Small intestine (tissue), 7 donors: ENCODE measurements around the gene BSDC1. TPM values are rescaled to one million over a fixed set of nuclear protein-coding genes. Genes with fewer than 3 reads are reported as not detected.

Experiments
- DNase-seq, 2 donors: peaks; one replicate each; pipeline versions ENCODE4 v3.0.0 to v3.0.0-alpha.2; 2013
- FAIRE-seq: peaks from 2 replicates; lab custom pipeline; 2012; peaks lifted over from hg19 to GRCh38; lab: Jason Lieb, UNC
- H3K27ac ChIP-seq, 3 donors: one replicate each; pipeline ENCODE4 v1.5.1; 2013; ENCODE audit warnings: low read length in 2 of 3, mild to moderate bottlenecking in 2 of 3, control low read depth in 1 of 3, inconsistent platforms in 1 of 3, low read depth in 1 of 3, moderate library complexity in 1 of 3
- H3K27me3 ChIP-seq, 3 donors: one replicate each; pipeline ENCODE4 v1.6.1; 2013; ENCODE audit warnings: low read length in 3 of 3, inconsistent platforms in 1 of 3; ENCODE audit not compliant: control insufficient read depth in 3 of 3, insufficient read depth in 3 of 3
- H3K36me3 ChIP-seq, 3 donors: one replicate each; pipeline ENCODE4 v1.6.1; 2013; ENCODE audit warnings: low read length in 3 of 3, inconsistent platforms in 1 of 3, low read depth in 1 of 3, mild to moderate bottlenecking in 1 of 3, moderate library complexity in 1 of 3; ENCODE audit not compliant: control insufficient read depth in 3 of 3, insufficient read depth in 2 of 3
- H3K4me1 ChIP-seq, 3 donors: one replicate each; pipeline ENCODE4 v1.6.1; 2013; ENCODE audit warnings: low read length in 2 of 3, inconsistent platforms in 1 of 3, low read depth in 1 of 3, mild to moderate bottlenecking in 1 of 3, moderate library complexity in 1 of 3; ENCODE audit not compliant: control insufficient read depth in 3 of 3, insufficient read depth in 2 of 3
- H3K4me3 ChIP-seq, 3 donors: one replicate each; pipeline ENCODE4 v1.5.1; 2013; ENCODE audit warnings: low read length in 3 of 3, control low read depth in 1 of 3, inconsistent platforms in 1 of 3, low read depth in 1 of 3, mild to moderate bottlenecking in 1 of 3, moderate library complexity in 1 of 3
- H3K9me3 ChIP-seq, 2 donors: one replicate each; pipeline ENCODE4 v1.6.1; 2013; ENCODE audit warnings: low read depth in 1 of 2, low read length in 1 of 2; ENCODE audit not compliant: control insufficient read depth in 2 of 2, insufficient read depth in 1 of 2
- WGBS, 3 donors: extraction: QIAGEN DNeasy Blood & Tissue Kit; methylation state at CpG; one replicate each; pipeline ENCODE4 v1.1.7; 2013; 5-methylcytosine and 5-hydroxymethylcytosine counted together
- polyA plus RNA-seq, 4 donors: library from polyadenylated mRNA; stranded (reverse) in 3 of 4; unstranded in 1 of 4; fragments of 200-250 nt in 3 of 4; fragments of 120-200 nt in 1 of 4; gene quantifications; one replicate each; pipeline versions ENCODE4 v1.2.1 to v1.2.3, GENCODE V29; 2013
- donor health status: healthy with polysubstance abuse.
- donor health status: control.
- donor health status: control.
- donor health status: Bipolar disorder and iron deficiency.
- donor health status: healthy.

BSDC1 gene
- polyA plus RNA-seq, 4 donors, result 38.5 to 61.2 (median 39.4) TPM

GRCh38 chr1:32338637-32339145, 55.5 kb downstream of the BSDC1 start:
- peaks cover 0 to 14% (median 0%) of the 10 kb centered on the region in 3 donors for H3K36me3 ChIP-seq
- H3K27me3 ChIP-seq, result no peaks in the 10 kb centered on the region
- H3K27ac ChIP-seq, result peak overlapping the region in 2 of 3 donors; percentile 23 to 58
- DNase-seq (peak in 1 of 2 donors; percentile 32), FAIRE-seq (no peak)
- no peaks in the 10 kb centered on the region for H3K9me3 ChIP-seq
- 26 to 63% (median 45%) methylated on average over 14 of the region's 14 CpGs for WGBS, 3 donors
- H3K4me3 ChIP-seq, result no peak overlapping the region
- H3K4me1 ChIP-seq, result peaks cover 0 to 28% (median 2%) of the 10 kb centered on the region in 3 donors

- H3K27me3 ChIP-seq, result no peaks in the 10 kb centered on the region
- H3K9me3 ChIP-seq, result no peaks in the 10 kb centered on the region
- peaks cover 0 to 28% (median 2%) of the 10 kb centered on the region in 3 donors for H3K4me1 ChIP-seq
- 19 to 55% (median 30%) methylated on average over 16 of the region's 16 CpGs for WGBS, 3 donors
- peak overlapping the region in 2 of 3 donors; percentile 23 to 58 for H3K27ac ChIP-seq
- H3K36me3 ChIP-seq, result peaks cover 0 to 17% (median 0%) of the 10 kb centered on the region in 3 donors
- H3K4me3 ChIP-seq, result no peak overlapping the region
- peak; percentile 50 to 57 for DNase-seq
- FAIRE-seq, result no peak
Measured at GRCh38 chr1:32337855-32338636, 56.2 kb downstream of the BSDC1 start.

DNA sequence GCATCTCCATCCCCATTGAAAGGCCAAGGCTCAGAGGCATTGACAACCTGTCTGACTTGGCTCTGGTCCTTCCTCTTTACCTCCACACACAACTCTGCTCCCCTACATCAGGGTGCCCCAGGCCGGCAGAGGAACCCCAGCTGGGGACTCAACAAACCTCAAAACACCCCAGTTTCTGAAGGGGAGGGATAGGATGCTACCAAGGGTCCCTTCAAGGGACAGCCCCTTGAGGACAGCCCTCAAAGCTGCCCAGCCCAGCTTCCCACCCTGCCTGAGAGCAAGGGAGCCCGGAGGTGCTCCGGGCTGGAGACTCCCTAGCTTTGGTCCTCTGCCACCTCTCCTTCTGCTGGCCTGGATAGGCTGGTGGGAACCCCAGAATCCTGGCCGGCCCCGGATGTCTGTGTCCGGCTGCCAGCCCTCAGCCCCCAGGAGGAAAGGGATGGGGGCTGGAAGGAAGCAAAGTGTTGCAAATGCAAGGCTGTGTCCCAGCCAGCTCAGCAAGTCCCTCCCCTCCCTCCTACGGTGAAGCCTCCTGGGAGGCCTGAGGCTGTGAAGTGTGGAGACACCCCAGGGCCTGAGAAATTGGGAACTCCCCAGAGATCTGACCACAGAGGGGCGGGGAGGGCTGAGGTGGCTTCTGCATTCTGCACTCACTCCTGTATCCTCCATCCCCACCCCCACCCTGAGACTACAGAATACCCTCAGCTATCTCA, 57.1 kb downstream of the BSDC1 start:
- 59 to 72% (median 72%) methylated on average over 8 of the region's 8 CpGs for WGBS, 3 donors
- DNase-seq (no peak), FAIRE-seq (no peak)
- Histone ChIP-seq H3K4me3 (no peak overlapping the region), H3K27me3 (no peaks in the 10 kb centered on the region), H3K4me1 (peaks cover 0 to 35% (median 2%) of the 10 kb centered on the region in 3 donors), H3K27ac (peak overlapping the region in 1 of 3 donors; percentile 11), H3K36me3 (peaks cover 3 to 24% (median 4%) of the 10 kb centered on the region in 3 donors), H3K9me3 (no peaks in the 10 kb centered on the region)

- Histone ChIP-seq H3K27ac (no peak overlapping the region), H3K4me3 (peak overlapping the region in 2 of 3 donors; percentile 40 to 65), H3K9me3 (no peaks in the 10 kb centered on the region), H3K27me3 (no peaks in the 10 kb centered on the region), H3K4me1 (peaks cover 0 to 39% (median 2%) of the 10 kb centered on the region in 3 donors), H3K36me3 (peaks cover 4 to 30% (median 10%) of the 10 kb centered on the region in 3 donors)
- 24 to 51% (median 29%) methylated on average over 13 to 15 of the region's 15 CpGs for WGBS, 3 donors
- no peak for FAIRE-seq
- DNase-seq, result no peak
Measured at GRCh38 chr1:32336591-32336932, 57.7 kb downstream of the BSDC1 start.

DNA sequence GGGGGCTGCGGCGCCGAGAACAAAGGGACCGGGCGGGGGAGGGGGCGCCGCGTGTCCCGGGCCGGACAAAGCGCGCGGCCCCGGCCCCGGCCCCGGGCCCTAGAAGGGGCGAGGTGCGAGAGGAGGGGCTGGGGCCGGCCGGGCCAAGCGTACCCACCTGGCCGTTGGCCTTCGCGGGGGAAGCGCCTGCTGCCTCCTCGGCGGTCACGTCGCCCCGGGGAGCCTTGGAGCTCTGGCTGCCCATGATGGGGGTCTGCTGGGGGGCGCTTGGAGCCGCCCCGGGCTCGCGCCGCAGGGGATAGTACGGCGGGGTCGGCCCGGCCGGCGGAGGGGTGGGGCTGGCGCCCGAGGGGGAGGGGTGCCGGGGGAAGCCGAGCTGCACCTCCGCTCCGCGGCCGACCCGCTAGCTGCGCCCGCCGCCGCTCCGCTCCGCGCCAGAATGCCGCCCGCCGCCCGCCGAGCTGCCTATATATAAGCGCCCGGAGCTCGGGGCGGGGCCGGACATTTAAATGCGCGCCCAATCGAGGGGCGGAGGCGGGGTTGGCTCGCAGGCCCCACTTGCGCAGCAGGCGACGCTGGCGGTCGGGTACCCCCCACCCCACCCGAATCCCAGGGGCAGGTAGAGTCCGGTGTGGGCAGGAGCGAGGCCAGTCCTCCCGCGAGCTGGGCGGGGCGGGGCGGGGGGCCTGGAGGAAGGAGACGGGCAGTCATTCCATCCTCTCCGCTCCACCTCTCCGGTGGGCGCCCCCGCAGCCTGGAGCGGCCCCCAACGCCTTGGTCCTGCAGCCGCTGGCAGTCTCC, 58.3 kb downstream of the BSDC1 start, which contains the start of gene MARCKSL1:
MARCKSL1 (minus strand) TSS at position 444 of the 801 bp plus-strand sequence; CDS start at position 244, 200 bp downstream.
- no peak for FAIRE-seq
- peak within 1 kb of the TSS; percentile 5 to 72 (median 69) for H3K27ac ChIP-seq
- 1 to 2% (median 1%) methylated on average over 37 to 95 of the region's 95 CpGs for WGBS, 3 donors

DNA sequence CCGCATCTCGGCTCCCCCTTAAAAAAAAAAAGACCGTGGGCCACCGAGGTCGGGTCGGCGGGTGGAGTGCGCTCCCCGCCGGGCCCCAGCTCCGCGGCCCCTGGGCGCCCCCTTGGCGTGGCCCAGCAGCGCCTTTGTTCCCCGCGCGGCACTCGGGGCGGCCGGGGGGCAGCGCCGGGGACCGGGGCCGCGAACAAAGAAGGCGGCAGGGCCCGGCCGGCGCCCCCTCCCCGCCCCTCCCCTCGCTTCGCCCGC, 58.8 kb downstream of the BSDC1 start:
- FAIRE-seq (no peak), DNase-seq (no peak)
- H3K4me3 ChIP-seq, result peak overlapping the region; percentile 65 to 75 (median 70)
- 0 to 1% (median 0%) methylated on average over 13 to 34 of the region's 34 CpGs for WGBS, 3 donors
- H3K9me3 ChIP-seq, result no peaks in the 10 kb centered on the region
- no peaks in the 10 kb centered on the region for H3K27me3 ChIP-seq
- H3K36me3 ChIP-seq, result peaks cover 9 to 40% (median 11%) of the 10 kb centered on the region in 3 donors
- H3K27ac ChIP-seq, result peak overlapping the region in 2 of 3 donors; percentile 66 to 69
- H3K4me1 ChIP-seq, result peaks cover 0 to 39% (median 2%) of the 10 kb centered on the region in 3 donors

More for the DNA sequence above, 58.3 kb downstream of the BSDC1 start, which contains the start of gene MARCKSL1:
- DNase-seq, result peak; percentile 64 to 89
- Histone ChIP-seq H3K9me3 (no peaks in the 10 kb centered on the region), H3K36me3 (peaks cover 8 to 36% (median 11%) of the 10 kb centered on the region in 3 donors), H3K4me1 (peaks cover 0 to 39% (median 2%) of the 10 kb centered on the region in 3 donors), H3K4me3 (peak within 1 kb of the TSS; percentile 65 to 75 (median 70)), H3K27me3 (no peaks in the 10 kb centered on the region)

- Histone ChIP-seq H3K36me3 (peaks cover 11 to 45% (median 12%) of the 10 kb centered on the region in 3 donors), H3K27ac (peak overlapping the region in 2 of 3 donors; percentile 66 to 69), H3K4me1 (peaks cover 0 to 39% (median 2%) of the 10 kb centered on the region in 3 donors), H3K9me3 (no peaks in the 10 kb centered on the region), H3K27me3 (no peaks in the 10 kb centered on the region), H3K4me3 (peak overlapping the region; percentile 65 to 75 (median 70))
- WGBS, 3 donors, result 1 to 2% (median 2%) methylated on average over 45 to 46 of the region's 46 CpGs
- DNase-seq (peak; percentile 43 to 79), FAIRE-seq (no peak)
Measured at GRCh38 chr1:32334864-32335534, 59.2 kb downstream of the BSDC1 start.
